HCT116 (cell line): ENCODE results near the gene ST14.

Source experiments
- CTCF ChIP-seq, 3 experiments: fragments of 200-600 bp in 1 of 3; sonication (generic) in 1 of 3; IDR thresholded peaks in 2 of 3; conservative IDR thresholded peaks in 1 of 3; 2 replicates each; pipeline ENCODE4 v1.5.1; 2012 to 2017; ENCODE audit warnings: low read depth in 2 of 3, low read length in 2 of 3, antibody characterized with exemption in 1 of 3, borderline replicate concordance in 1 of 3, control low read depth in 1 of 3, mild to moderate bottlenecking in 1 of 3, mixed read lengths in 1 of 3, mixed run types in 1 of 3, moderate library complexity in 1 of 3; ENCODE audit not compliant: insufficient read depth in 1 of 3
- EGR1 ChIP-seq: IDR thresholded peaks from 2 replicates; pipeline ENCODE4 v1.6.1; 2012; ENCODE audit warnings: low read depth
- POLR2AphosphoS5 ChIP-seq: IDR thresholded peaks from 2 replicates; pipeline ENCODE4 v1.6.1; 2011; ENCODE audit warnings: mild to moderate bottlenecking, low read depth, low read length, moderate library complexity
- REST ChIP-seq: IDR thresholded peaks from 2 replicates; pipeline ENCODE4 v1.6.1; 2012; ENCODE audit warnings: low read depth

GRCh38 chr11:130211781-130212401 lies 52.3 kb downstream of the ST14 start:
- TF ChIP-seq EGR1: no peak
- TF ChIP-seq REST: no peak
- TF ChIP-seq CTCF (IDR thresholded peaks at IDR 0.05 in 2 of 3, conservative IDR thresholded peaks at IDR 0.05 in 1 of 3; ENCODE audit: borderline replicate concordance in 1 of 3, insufficient read depth in 1 of 3, low read depth in 2 of 3, low read length in 2 of 3): no peak
- no peak for TF ChIP-seq POLR2AphosphoS5
